Common myeloid progenitor, CD34-positive (primary cell): ENCODE results near the gene ZC3H4.
A peak's percentile ranks its signal among the peaks of the same experiment; 100 is the strongest.
"Not testable (repeated sequence)": the region's sequence is repeated elsewhere in the genome, so short reads cannot be mapped to it uniquely, and the experiment has no call there.

Source experiments
- CTCF ChIA-PET: fragments of 350-600 bp; sonication (Branson Sonifier 250); formaldehyde crosslinking; loops from one replicate; lab custom pipeline; 2021; ENCODE audit warnings: antibody characterized with exemption; lab: Charles Lee
- POLR2A ChIA-PET: fragments of 350-600 bp; sonication (Branson Sonifier 250); formaldehyde crosslinking; loops from one replicate; lab custom pipeline; 2021; ENCODE audit warnings: antibody characterized with exemption; lab: Charles Lee
- DNase-seq, 3 donors: peaks; one replicate each; pipeline versions ENCODE4 v3.0.0 to v3.0.0-alpha.2; 2013
- H3K27ac ChIP-seq, 2 experiments: 1 replicate in 1 of 2; 2 replicates in 1 of 2; pipeline ENCODE4 v1.7.0; 2013; ENCODE audit warnings: inconsistent platforms in 2 of 2, low read length in 2 of 2, mild to moderate bottlenecking in 2 of 2, low read depth in 1 of 2, moderate library complexity in 1 of 2; ENCODE audit not compliant: severe bottlenecking in 2 of 2, insufficient read depth in 1 of 2, poor library complexity in 1 of 2
- H3K27me3 ChIP-seq, 5 experiments: replicated peaks in 2 of 5; 1 replicate in 3 of 5; 2 replicates in 2 of 5; pipeline versions ENCODE4 v1.6.1 to v1.7.0; 2013; ENCODE audit warnings: low read length in 4 of 5, mild to moderate bottlenecking in 2 of 5, moderate library complexity in 2 of 5, inconsistent platforms in 1 of 5; ENCODE audit not compliant: insufficient read depth in 5 of 5, control insufficient read depth in 4 of 5
- H3K36me3 ChIP-seq, 4 experiments: 1 replicate in 2 of 4; 2 replicates in 2 of 4; pipeline versions ENCODE4 v1.6.1 to v1.7.0; 2013; ENCODE audit warnings: low read length in 3 of 4, control low read depth in 1 of 4, mild to moderate bottlenecking in 1 of 4; ENCODE audit not compliant: control insufficient read depth in 4 of 4, insufficient read depth in 4 of 4
- H3K4me1 ChIP-seq, 4 experiments: 1 replicate in 3 of 4; 2 replicates in 1 of 4; pipeline versions ENCODE4 v1.6.1 to v1.7.1; 2013; ENCODE audit warnings: low read length in 3 of 4, mild to moderate bottlenecking in 3 of 4, control low read depth in 1 of 4, inconsistent platforms in 1 of 4, moderate library complexity in 1 of 4; ENCODE audit not compliant: control insufficient read depth in 4 of 4, insufficient read depth in 4 of 4; ENCODE audit errors: control extremely low read depth in 1 of 4
- H3K4me3 ChIP-seq, 7 experiments: 1 replicate in 4 of 7; 2 replicates in 3 of 7; pipeline versions ENCODE4 v1.5.1 to v1.7.0; 2013; ENCODE audit warnings: mild to moderate bottlenecking in 7 of 7, low read length in 6 of 7, moderate library complexity in 6 of 7, inconsistent platforms in 2 of 7, low read depth in 2 of 7, control low read depth in 1 of 7; ENCODE audit not compliant: insufficient read depth in 4 of 7, control insufficient read depth in 1 of 7; ENCODE audit errors: extremely low read depth in 1 of 7
- H3K9me3 ChIP-seq, 5 experiments: 1 replicate in 4 of 5; 2 replicates in 1 of 5; pipeline versions ENCODE4 v1.6.1 to v1.7.1; 2013; ENCODE audit warnings: low read length in 4 of 5, mild to moderate bottlenecking in 2 of 5, inconsistent platforms in 1 of 5, low read depth in 1 of 5, moderate library complexity in 1 of 5; ENCODE audit not compliant: control insufficient read depth in 4 of 5, insufficient read depth in 2 of 5; ENCODE audit errors: control extremely low read depth in 1 of 5
- WGBS: methylation state at CpG from one replicate; pipeline ENCODE4 v1.1.5; 2013; ENCODE audit not compliant: insufficient coverage; 5-methylcytosine and 5-hydroxymethylcytosine counted together

Gene ZC3H4

DNA sequence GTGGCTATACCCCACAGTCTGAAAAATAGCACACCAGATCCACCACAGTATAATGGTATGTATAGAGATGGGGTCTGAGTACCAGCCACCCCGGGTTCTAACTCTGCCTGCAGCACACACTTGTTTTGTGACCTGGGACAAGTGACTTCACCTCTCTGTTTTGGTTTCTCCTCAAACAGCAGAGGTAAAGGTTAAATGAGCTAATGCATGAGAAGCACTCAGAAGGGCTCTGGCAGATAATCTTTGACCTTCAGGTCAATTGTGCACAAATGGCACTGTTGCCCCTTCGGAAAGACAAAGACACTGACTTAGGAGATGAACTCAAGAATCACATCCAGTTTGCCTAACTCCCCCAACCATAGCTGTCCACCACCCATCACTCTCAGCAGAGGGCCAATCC, 7.7 kb downstream of the ZC3H4 start:
- 80% methylated on average over 2 of the region's 2 CpGs for WGBS
- Histone ChIP-seq H3K27ac (peak overlapping the region; percentile 80 to 100), H3K9me3 (no peaks in the 10 kb centered on the region), H3K4me3 (no peak overlapping the region), H3K27me3 (no peaks in the 10 kb centered on the region), H3K36me3 (peaks cover 4 to 26% (median 5%) of the 10 kb centered on the region in 4 experiments), H3K4me1 (peaks cover 32 to 54% (median 50%) of the 10 kb centered on the region in 4 experiments)
- ChIA-PET CTCF (interaction anchor here (1.3 to 2.5 kb wide), 3 partner anchors 18 to 26 kb away, joined by 4 to 8 read pairs (median 5); no protein-coding TSS in a partner anchor), POLR2A (no interaction called here)
- DNase-seq: no peak

DNA sequence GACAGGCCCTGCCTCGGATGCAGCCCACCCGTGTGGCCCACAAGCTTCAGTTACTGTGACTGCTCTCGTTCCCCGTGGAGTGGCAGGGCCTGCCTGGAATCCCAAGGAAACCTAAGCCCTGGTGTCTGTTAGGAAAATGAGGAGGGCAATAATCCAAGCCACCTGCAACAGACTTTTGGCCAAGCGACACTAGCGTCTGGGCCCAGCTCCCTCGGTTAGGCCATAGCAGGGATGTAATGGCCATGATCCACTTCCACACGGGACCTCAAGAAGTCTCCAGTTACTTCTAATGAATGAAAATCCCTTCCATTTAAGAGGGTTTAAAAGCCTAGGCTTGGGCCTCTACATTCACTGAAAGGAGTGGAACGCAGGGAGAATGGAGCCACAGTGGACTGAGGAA, 8.9 kb downstream of the ZC3H4 start:
- Histone ChIP-seq H3K27me3 (no peaks in the 10 kb centered on the region), H3K36me3 (peaks cover 4 to 23% (median 6%) of the 10 kb centered on the region in 4 experiments), H3K4me3 (no peak overlapping the region), H3K9me3 (no peaks in the 10 kb centered on the region), H3K4me1 (peaks cover 23 to 42% (median 41%) of the 10 kb centered on the region in 4 experiments), H3K27ac (peak overlapping the region in 1 of 2 experiments; percentile 27)
- no peak for DNase-seq
- POLR2A ChIA-PET: interaction anchor here (1.6 kb wide), 1 partner anchor 9 kb away, joined by 4 read pairs; the partner anchor contains the start of gene ZC3H4
- WGBS: 97% methylated on average over 9 of the region's 9 CpGs
- CTCF ChIA-PET: interaction anchor here (1.0 to 1.7 kb wide), 2 partner anchors 10 to 19 kb away, joined by 3 to 4 read pairs; no protein-coding TSS in a partner anchor

DNA sequence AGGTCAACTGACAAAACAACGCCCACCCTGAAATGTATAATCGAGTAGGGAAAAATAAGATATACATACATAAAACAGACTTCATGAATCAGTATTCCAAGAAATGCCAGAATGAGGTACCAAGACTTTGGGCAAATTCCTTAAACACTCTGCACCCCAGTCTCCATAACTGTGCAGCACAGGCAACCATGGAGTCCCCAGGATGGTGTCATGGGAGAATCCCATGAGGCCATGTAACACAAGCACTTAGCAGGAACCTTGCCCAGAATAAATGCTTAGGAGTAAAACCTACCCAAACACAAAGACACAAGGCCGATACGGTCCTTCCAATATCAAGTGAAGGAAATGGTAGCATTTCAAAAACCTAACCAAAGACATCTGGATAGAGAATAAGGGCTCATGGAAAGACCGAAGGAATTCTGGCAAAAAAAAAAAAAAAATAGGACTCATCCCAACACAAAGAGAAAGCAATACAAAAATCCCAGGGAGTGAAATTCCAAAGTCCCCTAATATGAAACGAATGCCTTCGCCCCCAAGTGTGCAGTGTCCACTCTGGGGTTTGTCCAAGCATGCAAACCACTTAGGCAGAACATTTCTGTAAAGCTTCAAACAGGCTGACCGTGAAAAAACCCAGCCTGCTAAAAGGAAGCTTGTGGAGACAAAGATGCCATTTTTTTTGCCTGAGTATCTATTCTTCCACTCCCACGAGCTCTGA, 11.1 kb downstream of the ZC3H4 start:
- H3K9me3 ChIP-seq: no peaks in the 10 kb centered on the region
- H3K27me3 ChIP-seq: no peaks in the 10 kb centered on the region
- peaks cover 4 to 27% (median 10%) of the 10 kb centered on the region in 4 experiments for H3K36me3 ChIP-seq
- no peak overlapping the region for H3K4me3 ChIP-seq
- 98% methylated on average over 5 of the region's 9 CpGs for WGBS
- DNase-seq: no peak
- CTCF ChIA-PET: interaction anchor here (0.7 to 1.5 kb wide), 4 partner anchors 14 to 151 kb away, joined by 3 to 5 read pairs (median 3); no protein-coding TSS in a partner anchor
- H3K27ac ChIP-seq: no peak overlapping the region
- peaks cover 7 to 23% (median 21%) of the 10 kb centered on the region in 4 experiments for H3K4me1 ChIP-seq
- POLR2A ChIA-PET: no interaction called here

DNA sequence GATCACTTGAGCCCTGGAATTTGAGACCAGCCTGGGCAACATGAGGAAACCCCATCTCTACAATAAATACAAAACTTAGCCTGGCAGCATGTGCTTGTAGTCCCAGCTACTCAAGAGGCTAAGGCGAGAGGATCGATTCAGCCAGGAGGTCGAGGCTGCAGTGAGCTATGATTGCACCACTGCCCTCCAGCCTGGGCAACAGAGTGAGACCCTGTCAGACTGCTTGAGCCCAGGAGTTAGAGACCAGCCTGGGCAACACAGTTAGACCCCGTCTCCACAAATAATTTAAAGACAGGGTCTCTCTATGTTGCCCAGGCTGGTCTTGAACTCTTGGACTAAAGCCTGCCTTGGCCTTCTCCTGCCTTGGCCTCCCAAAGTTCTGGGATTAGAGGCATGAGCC, 12.5 kb downstream of the ZC3H4 start:
- H3K36me3 ChIP-seq: peaks cover 4 to 35% (median 13%) of the 10 kb centered on the region in 4 experiments
- CTCF ChIA-PET: interaction anchor here (0.8 kb wide), 1 partner anchor 25 kb away, joined by 3 read pairs; no protein-coding TSS in a partner anchor

DNA sequence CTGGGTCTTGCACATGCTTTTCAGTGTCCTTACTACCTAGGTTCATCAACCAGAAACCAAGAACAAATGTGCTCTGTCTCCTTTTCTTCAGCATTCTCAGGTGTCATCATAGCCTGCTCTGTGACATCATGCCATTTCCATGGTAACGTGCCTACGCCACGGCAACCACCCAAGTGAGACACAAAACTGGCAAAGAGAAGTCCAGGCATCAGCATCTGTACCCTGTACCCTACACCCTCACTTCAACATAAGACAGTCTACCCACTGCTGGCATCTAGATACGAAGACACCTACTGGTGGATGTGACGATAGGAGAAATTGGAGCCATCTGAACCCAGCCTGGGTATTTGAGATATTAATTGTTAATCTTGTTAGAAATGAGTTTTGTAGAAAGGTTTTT, 13.3 kb downstream of the ZC3H4 start:
- H3K9me3 ChIP-seq: no peaks in the 10 kb centered on the region
- no peak overlapping the region for H3K4me3 ChIP-seq
- no peaks in the 10 kb centered on the region for H3K27me3 ChIP-seq
- CTCF ChIA-PET: interaction anchor here (1.5 kb wide), 1 partner anchor 10 kb away, joined by 5 read pairs; no protein-coding TSS in a partner anchor
- no peak overlapping the region for H3K27ac ChIP-seq
- peaks cover 4 to 28% (median 10%) of the 10 kb centered on the region in 4 experiments for H3K36me3 ChIP-seq
- DNase-seq: peak in 2 of 3 donors; percentile 69 to 73
- POLR2A ChIA-PET: no interaction called here
- WGBS: 93% methylated on average over 3 of the region's 5 CpGs
- H3K4me1 ChIP-seq: peaks cover 0 to 22% (median 13%) of the 10 kb centered on the region in 4 experiments

More for the DNA sequence above, 12.5 kb downstream of the ZC3H4 start:
- peaks cover 2 to 19% (median 12%) of the 10 kb centered on the region in 4 experiments for H3K4me1 ChIP-seq
- POLR2A ChIA-PET, H3K4me3 ChIP-seq, H3K27ac ChIP-seq, DNase-seq, H3K27me3 ChIP-seq, H3K9me3 ChIP-seq: not testable (repeated sequence)
- 97% methylated on average over 4 of the region's 4 CpGs for WGBS

DNA sequence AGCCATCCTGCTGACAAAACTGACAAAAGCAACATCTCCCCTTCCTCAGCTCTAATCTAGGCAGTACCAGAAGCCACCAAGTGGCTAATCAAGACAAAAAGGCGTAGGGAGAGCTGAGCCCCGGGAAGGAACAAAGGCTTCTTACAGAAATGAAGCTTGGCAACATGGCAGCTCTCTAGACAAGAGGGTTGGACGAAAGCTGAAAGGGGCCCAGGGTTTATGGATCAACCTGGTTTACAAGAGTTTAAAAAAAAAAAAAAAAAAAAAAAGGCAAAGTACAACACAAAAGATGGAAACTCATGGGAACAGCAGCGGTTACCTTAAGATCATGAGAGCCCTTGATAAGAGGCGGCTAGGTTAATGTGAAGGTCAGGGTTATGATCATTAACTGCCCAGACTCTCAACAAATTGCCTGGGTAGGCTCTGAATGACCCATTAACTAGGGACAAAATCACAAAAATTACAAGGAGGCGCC, 14.0 kb downstream of the ZC3H4 start:
- ChIA-PET CTCF (interaction anchor here (1.5 to 2.3 kb wide), 3 partner anchors 8 to 19 kb away, joined by 5 to 16 read pairs (median 7); no protein-coding TSS in a partner anchor), POLR2A (no interaction called here)
- H3K36me3 ChIP-seq: peaks cover 1 to 23% (median 9%) of the 10 kb centered on the region in 4 experiments
- H3K27ac ChIP-seq: no peak overlapping the region
- H3K9me3 ChIP-seq: no peaks in the 10 kb centered on the region
- peak in 1 of 3 donors; percentile 27 for DNase-seq
- 94% methylated on average over 6 of the region's 6 CpGs for WGBS
- no peak overlapping the region for H3K4me3 ChIP-seq
- H3K4me1 ChIP-seq: peaks cover 0 to 29% (median 19%) of the 10 kb centered on the region in 4 experiments
- H3K27me3 ChIP-seq: no peaks in the 10 kb centered on the region
